Lower lobe of right lung (tissue), 2 donors: ENCODE results near the gene KLK15. TPM values are rescaled to one million over a fixed set of nuclear protein-coding genes. Genes with fewer than 3 reads are reported as not detected.

Experiments used
- ATAC-seq, 2 donors: fragments of 200-7000 bp; cut with Tn5 transposase; one replicate each; pipeline ENCODE4 v1.9.1; 2020 to 2022; ENCODE audit warnings: mild to moderate bottlenecking in 2 of 2, moderate library complexity in 2 of 2
- DNase-seq: peaks from one replicate; pipeline ENCODE4 v3.0.0-alpha.2; 2020
- H3K27ac ChIP-seq: fragments of 200-600 bp; one replicate; pipeline ENCODE4 v1.8.0; 2022
- H3K27me3 ChIP-seq: fragments of 200-600 bp; one replicate; pipeline ENCODE4 v1.8.0; 2022; ENCODE audit warnings: low read depth
- H3K36me3 ChIP-seq: fragments of 200-600 bp; one replicate; pipeline ENCODE4 v1.8.0; 2022; ENCODE audit warnings: mild to moderate bottlenecking
- H3K4me1 ChIP-seq: fragments of 200-600 bp; one replicate; pipeline ENCODE4 v1.8.0; 2022
- H3K4me3 ChIP-seq: fragments of 200-600 bp; one replicate; pipeline ENCODE4 v1.8.0; 2022; ENCODE audit warnings: mild to moderate bottlenecking
- H3K9me3 ChIP-seq: fragments of 200-600 bp; one replicate; pipeline ENCODE4 v1.8.0; 2022
- CTCF ChIP-seq: fragments of 200-600 bp; IDR thresholded peaks from one replicate; pipeline ENCODE4 v1.8.0; 2022; ENCODE audit warnings: antibody characterized with exemption, mild to moderate bottlenecking
- intact Hi-C: fragments of 100-400 bp; cut with DNase I; formaldehyde crosslinking; loops from one replicate; pipeline ENCODE4 v1.11.0; 2022
- total RNA-seq: library from RNA; stranded (reverse); fragmentation: NEBNext Ultra II Directional; extraction: Animal tissue kit (Norgen Biotek cat#: 25700); gene quantifications from one replicate; pipeline ENCODE4 v1.2.1, GENCODE V29; 2021
- donor health status: DM: no; HTN: yes; CAD: no; lungs with severe emphysema.

Gene KLK15
- total RNA-seq, 1 donor from 2014 or later: not detected

- Histone ChIP-seq H3K36me3 (no peaks in the 10 kb centered on the region), H3K27me3 (peaks cover 20% of the 10 kb centered on the region), H3K4me3 (no peak overlapping the region), H3K9me3 (no peaks in the 10 kb centered on the region), H3K4me1 (no peaks in the 10 kb centered on the region), H3K27ac (no peak overlapping the region)
- no peak for TF ChIP-seq CTCF
- intact Hi-C loops: no loop called here
- DNase-seq (no peak), ATAC-seq (no peak)
Observed at GRCh38 chr19:50869479-50869878, 36.1 kb upstream of the KLK15 start.

- ATAC-seq: no peak
- no peak for TF ChIP-seq CTCF
- Histone ChIP-seq H3K4me1 (no peaks in the 10 kb centered on the region), H3K36me3 (no peaks in the 10 kb centered on the region), H3K27ac (no peak overlapping the region), H3K27me3 (peaks cover 32% of the 10 kb centered on the region), H3K4me3 (no peak overlapping the region), H3K9me3 (no peaks in the 10 kb centered on the region)
- DNase-seq: no peak
- intact Hi-C loops: no loop called here
Observed at GRCh38 chr19:50861496-50862286, 28.3 kb upstream of the KLK15 start.

GRCh38 chr19:50861010-50861409 is 27.6 kb upstream of the KLK15 start:
- Histone ChIP-seq H3K27me3 (peaks cover 30% of the 10 kb centered on the region), H3K36me3 (no peaks in the 10 kb centered on the region)

GRCh38 chr19:50859849-50860248 is 26.5 kb upstream of the KLK15 start:
- intact Hi-C loops: no loop called here
- DNase-seq: no peak
- peaks cover 35% of the 10 kb centered on the region for H3K27me3 ChIP-seq

More at GRCh38 chr19:50861010-50861409, 27.6 kb upstream of the KLK15 start:
- ATAC-seq (no peak), DNase-seq (no peak)
- no peaks in the 10 kb centered on the region for H3K4me1 ChIP-seq
- intact Hi-C loops: no loop called here
- H3K27ac ChIP-seq: no peak overlapping the region
- H3K9me3 ChIP-seq: no peaks in the 10 kb centered on the region
- TF ChIP-seq CTCF: no peak
- H3K4me3 ChIP-seq: no peak overlapping the region

GRCh38 chr19:50858886-50859285 is 25.5 kb upstream of the KLK15 start:
- no peak for TF ChIP-seq CTCF
- Histone ChIP-seq H3K27me3 (peaks cover 28% of the 10 kb centered on the region), H3K9me3 (no peaks in the 10 kb centered on the region), H3K27ac (no peak overlapping the region), H3K4me3 (no peak overlapping the region), H3K4me1 (no peaks in the 10 kb centered on the region), H3K36me3 (no peaks in the 10 kb centered on the region)
- ATAC-seq (no peak), DNase-seq (no peak)
- intact Hi-C loops: no loop called here

More at GRCh38 chr19:50859849-50860248, 26.5 kb upstream of the KLK15 start:
- no peak for ATAC-seq
- Histone ChIP-seq H3K9me3 (no peaks in the 10 kb centered on the region), H3K4me1 (no peaks in the 10 kb centered on the region), H3K4me3 (no peak overlapping the region), H3K36me3 (no peaks in the 10 kb centered on the region), H3K27ac (no peak overlapping the region)
- TF ChIP-seq CTCF: no peak
